HL-60 (cell line): ENCODE measurements around the gene MUSTN1.

ENCODE experiments used
- POLR2AphosphoS5 ChIP-seq: IDR thresholded peaks from 2 replicates; pipeline ENCODE4 v1.6.1; 2012; ENCODE audit warnings: low read depth
- SPI1 ChIP-seq: IDR thresholded peaks from 2 replicates; pipeline ENCODE4 v1.6.1; 2012; ENCODE audit warnings: low read depth, mild to moderate bottlenecking, borderline replicate concordance
- TF ChIP-seq, protein P1 (sequence below): IDR thresholded peaks from one replicate; pipeline ENCODE4 v1.5.1; 2011; ENCODE audit warnings: low read length, control low read depth, inconsistent platforms; ENCODE audit not compliant: insufficient read depth
- TF ChIP-seq, protein P2 (sequence below): IDR thresholded peaks from 2 replicates; pipeline ENCODE4 v1.6.1; 2012; ENCODE audit warnings: low read depth; ENCODE audit not compliant: insufficient replicate concordance

DNA sequence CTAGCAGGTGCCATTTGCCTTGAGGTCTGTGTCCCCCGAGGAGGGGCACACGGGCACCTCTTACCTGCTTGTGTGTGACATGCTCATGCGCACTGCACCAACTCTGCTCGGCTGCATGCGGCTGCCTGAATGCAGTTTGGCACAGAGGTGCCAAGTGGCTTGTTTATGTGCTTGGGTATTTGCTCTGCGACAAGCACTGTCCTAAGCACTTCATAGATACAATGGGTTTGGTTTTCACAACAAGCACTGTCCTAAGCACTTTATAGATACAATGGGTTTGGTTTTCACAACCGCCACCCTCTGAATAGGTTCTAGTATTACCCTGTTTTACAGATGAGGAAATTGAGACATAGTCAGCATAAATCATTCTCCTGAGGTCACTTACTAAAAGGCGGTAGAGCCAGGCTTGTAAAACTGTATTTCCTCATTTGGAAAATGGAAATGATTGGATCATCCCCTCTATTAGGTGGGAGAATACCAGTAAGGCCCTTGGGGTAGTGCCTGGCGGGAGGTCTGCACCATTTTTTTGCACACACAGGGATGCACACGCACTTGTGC, 4.8 kb downstream of the MUSTN1 start:
- TF ChIP-seq POLR2AphosphoS5 = no peak
- TF ChIP-seq, protein P1, sequence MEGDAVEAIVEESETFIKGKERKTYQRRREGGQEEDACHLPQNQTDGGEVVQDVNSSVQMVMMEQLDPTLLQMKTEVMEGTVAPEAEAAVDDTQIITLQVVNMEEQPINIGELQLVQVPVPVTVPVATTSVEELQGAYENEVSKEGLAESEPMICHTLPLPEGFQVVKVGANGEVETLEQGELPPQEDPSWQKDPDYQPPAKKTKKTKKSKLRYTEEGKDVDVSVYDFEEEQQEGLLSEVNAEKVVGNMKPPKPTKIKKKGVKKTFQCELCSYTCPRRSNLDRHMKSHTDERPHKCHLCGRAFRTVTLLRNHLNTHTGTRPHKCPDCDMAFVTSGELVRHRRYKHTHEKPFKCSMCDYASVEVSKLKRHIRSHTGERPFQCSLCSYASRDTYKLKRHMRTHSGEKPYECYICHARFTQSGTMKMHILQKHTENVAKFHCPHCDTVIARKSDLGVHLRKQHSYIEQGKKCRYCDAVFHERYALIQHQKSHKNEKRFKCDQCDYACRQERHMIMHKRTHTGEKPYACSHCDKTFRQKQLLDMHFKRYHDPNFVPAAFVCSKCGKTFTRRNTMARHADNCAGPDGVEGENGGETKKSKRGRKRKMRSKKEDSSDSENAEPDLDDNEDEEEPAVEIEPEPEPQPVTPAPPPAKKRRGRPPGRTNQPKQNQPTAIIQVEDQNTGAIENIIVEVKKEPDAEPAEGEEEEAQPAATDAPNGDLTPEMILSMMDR = no peak
- TF ChIP-seq SPI1 = no peak
- TF ChIP-seq, protein P2, sequence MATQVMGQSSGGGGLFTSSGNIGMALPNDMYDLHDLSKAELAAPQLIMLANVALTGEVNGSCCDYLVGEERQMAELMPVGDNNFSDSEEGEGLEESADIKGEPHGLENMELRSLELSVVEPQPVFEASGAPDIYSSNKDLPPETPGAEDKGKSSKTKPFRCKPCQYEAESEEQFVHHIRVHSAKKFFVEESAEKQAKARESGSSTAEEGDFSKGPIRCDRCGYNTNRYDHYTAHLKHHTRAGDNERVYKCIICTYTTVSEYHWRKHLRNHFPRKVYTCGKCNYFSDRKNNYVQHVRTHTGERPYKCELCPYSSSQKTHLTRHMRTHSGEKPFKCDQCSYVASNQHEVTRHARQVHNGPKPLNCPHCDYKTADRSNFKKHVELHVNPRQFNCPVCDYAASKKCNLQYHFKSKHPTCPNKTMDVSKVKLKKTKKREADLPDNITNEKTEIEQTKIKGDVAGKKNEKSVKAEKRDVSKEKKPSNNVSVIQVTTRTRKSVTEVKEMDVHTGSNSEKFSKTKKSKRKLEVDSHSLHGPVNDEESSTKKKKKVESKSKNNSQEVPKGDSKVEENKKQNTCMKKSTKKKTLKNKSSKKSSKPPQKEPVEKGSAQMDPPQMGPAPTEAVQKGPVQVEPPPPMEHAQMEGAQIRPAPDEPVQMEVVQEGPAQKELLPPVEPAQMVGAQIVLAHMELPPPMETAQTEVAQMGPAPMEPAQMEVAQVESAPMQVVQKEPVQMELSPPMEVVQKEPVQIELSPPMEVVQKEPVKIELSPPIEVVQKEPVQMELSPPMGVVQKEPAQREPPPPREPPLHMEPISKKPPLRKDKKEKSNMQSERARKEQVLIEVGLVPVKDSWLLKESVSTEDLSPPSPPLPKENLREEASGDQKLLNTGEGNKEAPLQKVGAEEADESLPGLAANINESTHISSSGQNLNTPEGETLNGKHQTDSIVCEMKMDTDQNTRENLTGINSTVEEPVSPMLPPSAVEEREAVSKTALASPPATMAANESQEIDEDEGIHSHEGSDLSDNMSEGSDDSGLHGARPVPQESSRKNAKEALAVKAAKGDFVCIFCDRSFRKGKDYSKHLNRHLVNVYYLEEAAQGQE = no peak
